ENCODE results near the gene EPB41L2.

The EPB41L2 gene

DNA sequence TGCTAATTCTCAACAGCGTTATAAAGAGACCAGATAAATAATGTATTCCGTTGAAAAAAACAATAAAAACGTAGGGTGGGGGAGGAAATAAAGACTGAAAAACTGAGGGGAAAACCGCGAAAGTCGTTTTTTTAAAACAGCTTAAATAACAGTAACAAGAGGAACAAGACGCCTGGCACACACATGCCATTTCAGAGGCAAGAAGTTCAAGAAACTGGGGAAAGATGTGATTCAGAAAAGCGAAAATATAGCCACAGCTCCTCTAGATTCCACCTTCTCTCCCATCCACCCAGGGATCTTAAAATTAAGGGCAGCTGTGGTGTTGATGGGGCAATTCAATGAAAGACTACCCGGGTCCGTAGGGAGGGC is 1.3 kb downstream of the EPB41L2 start:
- peak; percentile 52 for DNase-seq (ENCODE audit: low spot score)

DNA sequence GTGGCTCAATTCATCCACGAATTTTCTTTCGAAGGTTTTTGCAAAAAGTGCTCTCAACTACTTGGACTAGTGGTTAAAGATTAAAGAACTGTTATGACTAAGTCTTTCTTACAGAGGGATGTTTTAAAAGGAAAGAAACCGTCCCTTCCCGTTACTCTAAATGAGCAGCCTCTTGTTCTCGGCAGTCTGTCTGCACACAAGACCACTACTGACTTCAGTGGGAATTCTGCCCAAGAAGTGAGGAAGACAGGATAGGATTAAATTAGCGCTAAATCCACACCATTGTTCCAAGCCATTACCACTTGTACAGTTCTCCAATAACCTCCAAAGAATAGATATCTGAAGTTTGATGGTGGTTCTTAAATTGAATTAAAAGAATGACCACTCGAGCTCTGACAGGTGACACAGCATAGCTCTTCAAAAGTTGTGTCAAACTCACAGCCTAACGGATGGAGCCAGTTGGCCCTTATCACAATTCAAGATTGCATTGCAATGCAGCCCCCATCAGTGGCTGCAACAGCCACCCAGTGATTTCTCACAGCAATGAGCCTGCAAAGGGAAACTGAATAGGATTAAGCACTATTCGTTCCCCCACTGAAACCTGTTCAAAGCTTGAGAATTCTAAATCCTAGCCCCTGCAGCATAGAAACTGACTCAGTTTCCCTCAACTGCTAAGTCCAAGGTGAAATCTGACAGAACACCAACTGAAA is 1.8 kb downstream of the EPB41L2 start:
- peak; percentile 58 for DNase-seq (ENCODE audit: low spot score)

DNA sequence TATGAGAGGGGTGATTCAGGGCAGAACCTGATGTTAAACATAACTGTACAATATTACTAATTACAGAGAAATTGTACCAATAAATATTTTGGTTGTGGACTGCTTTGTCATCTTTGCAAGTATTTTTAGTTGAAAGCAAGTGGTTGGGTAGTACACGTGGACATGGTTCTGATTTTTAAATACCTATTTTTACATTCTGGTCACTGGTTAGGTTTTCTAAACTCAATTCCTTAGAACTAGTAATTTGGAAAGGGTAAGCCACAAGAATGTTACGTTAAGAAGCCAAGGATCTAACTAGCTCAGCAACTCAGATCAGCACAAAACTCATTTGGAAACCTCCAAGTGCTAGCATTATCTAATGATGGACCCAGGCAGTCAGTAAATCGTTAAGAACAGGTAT is 2.7 kb downstream of the EPB41L2 start:
- peak; percentile 24 for DNase-seq (ENCODE audit: low spot score)

DNA sequence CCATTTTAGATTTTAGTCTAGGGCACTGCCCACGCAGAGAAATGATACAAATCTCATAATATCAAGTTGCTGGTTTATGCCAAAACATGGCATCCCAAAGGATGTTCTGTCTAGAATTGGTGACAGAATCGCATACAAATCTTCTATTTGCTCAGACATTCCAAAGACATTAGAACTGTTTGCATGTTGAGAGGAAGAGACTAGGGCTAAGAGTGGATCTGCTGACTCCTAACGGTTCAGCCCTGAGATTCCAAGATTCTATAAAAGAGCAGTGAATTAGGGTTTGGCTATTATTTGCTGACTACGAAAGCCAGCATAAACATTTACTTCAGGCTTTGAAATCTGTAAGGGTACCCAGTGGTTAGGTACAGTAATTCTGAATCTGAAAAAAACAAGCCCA is 3.6 kb downstream of the EPB41L2 start:
- no peak for DNase-seq (ENCODE audit: low spot score)

DNA sequence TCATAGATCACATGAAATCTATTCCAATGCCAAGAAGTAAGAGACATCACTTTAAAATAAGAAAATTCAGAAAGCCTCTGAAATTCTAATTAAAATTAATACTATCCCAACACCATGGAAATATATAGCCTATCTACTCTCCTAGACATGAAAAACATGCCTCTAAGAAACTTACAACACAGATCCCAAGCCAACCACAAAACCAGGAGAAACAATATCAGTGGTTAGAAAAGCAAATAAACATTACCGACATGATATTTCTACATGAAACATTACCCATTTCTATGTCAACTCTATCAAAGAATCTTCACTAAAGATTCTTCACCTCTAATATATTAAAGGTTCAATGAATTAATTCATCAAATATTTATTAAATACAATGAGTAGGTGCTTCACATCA is 4.8 kb downstream of the EPB41L2 start:
- DNase-seq (ENCODE audit: low spot score), result no peak

DNA sequence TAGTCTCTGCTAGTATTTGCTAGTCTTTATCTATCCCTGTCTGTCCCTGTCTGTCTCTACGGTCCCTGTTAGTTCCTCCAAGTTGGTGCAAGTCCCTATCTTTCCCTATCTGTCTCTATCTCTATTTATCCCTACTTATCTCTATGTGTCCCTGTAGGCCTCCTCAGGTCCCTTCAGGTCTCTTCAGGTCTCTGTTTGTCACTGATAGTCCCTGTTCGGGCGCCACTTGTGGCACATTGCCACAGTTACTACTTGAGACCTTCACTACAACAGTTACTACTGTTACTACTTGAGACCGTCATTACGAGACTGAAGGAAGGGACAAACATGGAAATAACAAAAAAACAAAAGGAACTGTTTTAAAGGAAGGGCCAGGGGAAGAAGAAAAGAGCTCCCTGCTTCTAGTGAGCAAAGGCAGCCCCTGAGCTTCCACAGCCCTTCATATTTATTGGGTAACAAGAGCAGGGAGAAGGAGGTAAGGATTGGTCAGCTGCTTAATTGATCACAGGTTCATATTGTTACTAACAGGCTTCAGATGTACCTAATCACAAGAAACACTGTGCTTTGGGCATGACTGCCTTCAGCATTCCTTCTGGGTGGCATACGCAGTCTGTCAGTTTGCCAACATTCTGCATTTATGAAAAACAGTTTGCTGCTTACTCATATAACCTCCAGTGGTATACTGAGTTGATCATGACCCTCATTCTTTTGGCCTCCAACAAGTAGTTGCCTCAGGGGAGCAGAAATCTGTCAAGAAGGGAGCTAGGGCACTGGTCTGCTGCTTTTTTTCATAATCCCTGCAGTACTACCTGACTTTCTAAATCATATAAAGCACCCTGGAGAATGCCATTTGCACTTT is 8.4 kb downstream of the EPB41L2 start:
- no peak for DNase-seq (ENCODE audit: low spot score)

DNA sequence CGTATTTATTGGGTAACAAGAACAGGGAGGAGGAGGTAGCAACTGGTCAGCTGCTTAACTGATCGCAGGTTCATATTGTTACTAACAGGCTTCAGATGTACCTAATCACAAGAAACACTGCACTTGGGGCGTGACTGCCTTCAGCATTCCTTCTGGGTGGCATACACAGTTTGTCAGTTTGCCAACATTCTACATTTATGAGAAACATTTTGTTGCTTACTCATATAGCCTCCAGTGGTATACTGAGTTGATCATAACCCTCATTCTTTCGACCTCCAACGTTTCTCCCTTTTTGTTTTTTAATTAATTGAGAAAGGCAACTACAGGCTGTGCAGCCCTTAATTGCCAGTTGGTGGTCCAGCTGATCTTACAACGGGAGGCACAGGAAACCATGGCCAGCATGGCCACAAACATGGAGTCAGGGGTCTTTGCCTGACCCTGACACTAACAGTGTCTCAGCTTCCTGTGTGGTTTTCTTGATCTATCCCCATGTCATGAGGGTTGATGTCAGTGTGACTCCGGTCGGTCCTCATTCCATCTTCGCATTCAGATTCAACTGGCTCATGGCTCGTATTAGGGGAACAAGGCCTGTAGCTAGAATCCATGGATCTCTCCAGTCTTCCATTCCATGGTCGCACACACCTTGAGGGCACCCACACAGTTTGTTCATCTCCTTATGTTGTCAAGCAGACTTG is 9.4 kb downstream of the EPB41L2 start:
- no peak for DNase-seq (ENCODE audit: low spot score)

DNA sequence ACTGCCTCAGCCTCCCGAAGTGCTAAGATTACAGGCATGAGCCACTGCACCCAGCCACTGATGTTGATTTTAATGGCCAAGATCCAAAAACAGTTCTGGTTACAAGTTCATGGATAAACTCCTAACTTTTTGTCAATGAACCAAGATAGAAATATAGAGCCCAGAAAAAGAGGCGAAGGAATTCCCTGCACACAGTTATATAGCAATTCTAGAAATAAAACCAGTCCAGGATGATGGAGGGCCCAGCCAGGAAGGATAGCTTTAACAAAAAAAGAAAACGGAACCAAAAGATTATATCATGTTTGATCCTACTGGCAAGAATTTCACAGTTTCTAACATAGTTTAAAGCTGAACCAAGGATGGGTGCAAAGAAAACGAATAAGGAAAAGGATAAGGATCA is 10.9 kb downstream of the EPB41L2 start:
- no peak for DNase-seq (ENCODE audit: low spot score)

DNA sequence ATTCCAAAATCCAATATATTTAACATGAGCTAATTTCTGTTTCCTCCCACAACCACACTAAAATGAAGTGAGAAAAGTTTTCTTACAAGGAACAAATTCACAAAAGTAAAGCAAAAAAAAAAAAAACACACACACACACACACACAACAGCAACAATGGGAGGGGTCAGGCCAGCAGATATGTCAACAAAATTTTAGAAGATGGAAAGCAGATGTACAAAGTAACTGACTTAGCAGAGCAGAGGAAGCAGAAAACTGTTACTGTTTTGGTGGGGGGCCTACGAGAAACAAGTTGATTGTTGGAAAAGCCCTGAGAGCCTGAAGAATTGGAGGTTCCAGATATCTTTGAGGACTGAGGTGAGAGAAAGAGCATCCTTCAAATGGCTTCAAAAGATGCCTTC is 11.7 kb downstream of the EPB41L2 start:
- no peak for DNase-seq (ENCODE audit: low spot score)

DNA sequence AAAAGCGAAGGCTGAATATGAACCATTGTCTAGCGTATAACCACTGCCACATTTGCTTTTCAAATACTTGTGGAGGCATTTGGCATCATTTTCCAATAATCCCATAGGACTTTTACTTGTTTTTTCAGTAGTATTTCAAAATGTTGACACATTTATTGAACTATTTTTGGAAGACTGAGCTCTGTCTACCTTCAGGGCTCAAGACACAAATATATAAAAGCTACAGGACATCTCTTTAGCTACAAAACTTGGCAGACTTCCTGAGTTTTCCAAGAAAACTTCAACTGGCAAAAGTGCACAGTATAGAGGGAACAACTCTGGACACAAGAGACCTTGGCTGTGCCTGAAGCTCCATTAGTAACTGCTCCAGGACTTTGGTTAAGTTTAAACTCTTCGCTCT is 13.4 kb downstream of the EPB41L2 start:
- no peak for DNase-seq (ENCODE audit: low spot score)

DNA sequence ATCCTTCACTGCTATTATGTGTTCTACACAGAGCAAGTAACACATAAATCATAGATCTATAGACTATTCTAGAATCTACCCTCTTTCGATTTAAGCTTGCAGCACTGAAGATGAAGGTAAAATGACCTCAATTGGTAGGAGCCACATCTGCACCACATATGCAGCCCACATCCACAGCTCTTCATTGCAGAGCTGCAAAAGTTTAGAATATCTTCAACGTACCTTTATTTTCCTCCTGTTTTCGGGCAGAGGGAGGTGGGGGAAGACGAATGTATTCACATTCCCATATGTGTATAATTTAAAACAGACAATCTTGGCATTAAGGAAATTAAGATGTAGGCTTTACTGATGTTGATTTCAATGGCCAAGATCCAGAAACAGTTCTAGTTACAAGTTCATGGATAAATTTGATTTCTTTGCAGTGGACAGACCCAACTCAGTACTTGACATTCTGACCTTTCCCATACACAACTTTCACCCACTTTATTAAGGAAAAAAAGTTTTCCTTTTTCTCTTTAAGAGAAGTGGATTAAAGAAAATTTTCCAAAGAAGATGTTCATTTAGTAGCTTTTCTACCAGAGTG is 14.0 kb downstream of the EPB41L2 start:
- DNase-seq (ENCODE audit: low spot score), result no peak

DNA sequence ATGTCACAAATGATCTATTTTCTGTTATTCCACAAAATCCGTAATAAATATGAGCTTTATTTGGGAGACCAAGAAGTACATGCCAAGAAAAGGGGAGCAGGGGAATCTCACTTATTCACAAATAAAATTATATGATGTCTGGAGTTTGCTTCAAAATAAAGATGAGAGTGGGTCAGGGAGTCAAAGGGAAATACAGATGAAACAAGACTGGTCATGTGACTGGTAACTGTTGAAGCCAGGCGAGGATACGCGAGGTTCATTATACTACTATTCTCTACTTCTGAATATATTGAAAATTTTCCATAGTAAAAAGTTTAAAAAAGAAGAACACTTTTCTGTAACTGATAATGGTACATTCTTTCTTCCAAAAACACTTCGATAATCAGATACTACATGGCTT is 14.6 kb downstream of the EPB41L2 start:
- no peak for DNase-seq (ENCODE audit: low spot score)

DNA sequence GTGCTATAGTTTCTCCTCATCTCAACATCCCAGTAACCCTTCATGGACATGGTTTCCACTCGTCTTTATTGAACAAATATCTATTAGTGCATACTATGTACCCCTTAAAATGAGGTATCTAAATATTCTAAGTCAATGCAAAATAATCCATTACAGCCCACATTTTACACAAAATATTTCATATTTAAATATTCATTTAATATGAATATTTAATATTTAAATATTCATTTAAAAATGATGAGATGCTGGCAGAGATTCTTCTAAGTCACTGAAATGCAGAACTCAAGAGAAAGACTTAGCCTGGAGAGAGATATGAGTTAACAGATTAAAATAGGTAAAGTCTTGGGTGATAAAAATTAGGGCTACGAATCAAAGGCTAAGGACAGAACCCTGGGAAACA is 17.9 kb downstream of the EPB41L2 start:
- DNase-seq (ENCODE audit: low spot score), result no peak

DNA sequence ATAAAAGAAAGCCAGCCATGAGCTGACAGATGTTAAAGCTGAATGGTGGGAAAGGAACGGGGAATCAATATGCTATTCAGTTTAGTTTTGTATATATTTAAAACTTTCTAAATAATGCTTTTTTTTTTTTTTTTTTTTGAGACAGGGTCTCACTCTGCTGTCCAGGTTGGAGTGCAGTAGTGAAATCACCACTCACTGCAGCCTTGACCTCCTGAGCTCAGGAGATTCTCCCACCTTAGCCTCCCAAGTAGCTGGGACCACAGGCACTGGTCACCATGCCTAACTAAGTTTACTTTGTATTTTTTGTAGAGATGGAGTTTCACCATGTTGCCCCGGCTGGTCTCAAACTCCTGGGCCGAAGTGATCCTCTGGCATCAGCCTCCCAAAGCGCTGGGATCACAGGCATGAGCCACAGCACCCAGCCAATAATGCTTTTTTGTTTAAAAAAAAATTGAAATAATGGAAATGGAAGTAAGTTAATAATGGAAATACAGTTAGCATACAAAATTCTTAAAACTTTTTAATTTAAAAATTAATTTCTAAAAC is 19.1 kb downstream of the EPB41L2 start:
- no peak for DNase-seq (ENCODE audit: low spot score)

DNA sequence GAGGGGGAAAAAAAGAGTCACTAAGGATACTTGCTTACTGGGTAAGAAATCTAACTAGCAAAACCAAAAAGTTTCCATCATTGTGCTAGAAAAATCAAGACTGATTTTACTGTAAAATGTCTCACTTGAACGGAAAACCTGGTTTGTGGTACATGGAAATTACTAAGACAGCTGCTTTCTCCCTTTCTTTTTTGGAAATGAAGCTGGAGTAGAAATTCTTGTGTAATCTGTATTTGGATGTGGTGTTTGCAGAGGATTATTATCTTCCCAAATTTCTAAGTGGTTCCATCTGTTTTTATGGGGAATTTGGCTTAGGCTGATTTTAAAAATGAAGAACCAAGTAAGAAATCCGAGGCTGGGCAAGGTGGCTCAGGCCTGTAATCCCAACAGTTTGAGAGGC is 20.4 kb downstream of the EPB41L2 start:
- DNase-seq (ENCODE audit: low spot score), result no peak

DNA sequence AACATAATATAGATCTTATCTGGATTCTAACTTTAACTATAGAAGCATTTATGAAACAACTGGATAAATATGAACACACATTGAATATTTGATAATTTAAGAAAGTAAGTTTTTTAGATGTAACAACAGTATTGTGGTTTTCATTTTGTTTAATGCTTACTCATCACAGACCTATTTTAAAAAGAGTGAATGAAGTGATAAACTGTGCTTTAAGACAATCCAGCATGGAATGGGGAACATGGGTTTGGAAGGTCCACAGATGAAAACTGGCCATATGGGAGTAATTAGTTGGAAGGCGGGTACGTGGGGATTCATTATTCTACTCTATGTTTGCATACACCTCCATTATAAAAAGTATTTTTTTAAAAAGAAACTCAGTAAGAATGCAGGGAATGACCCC is 21.2 kb downstream of the EPB41L2 start:
- DNase-seq (ENCODE audit: low spot score), result no peak

DNA sequence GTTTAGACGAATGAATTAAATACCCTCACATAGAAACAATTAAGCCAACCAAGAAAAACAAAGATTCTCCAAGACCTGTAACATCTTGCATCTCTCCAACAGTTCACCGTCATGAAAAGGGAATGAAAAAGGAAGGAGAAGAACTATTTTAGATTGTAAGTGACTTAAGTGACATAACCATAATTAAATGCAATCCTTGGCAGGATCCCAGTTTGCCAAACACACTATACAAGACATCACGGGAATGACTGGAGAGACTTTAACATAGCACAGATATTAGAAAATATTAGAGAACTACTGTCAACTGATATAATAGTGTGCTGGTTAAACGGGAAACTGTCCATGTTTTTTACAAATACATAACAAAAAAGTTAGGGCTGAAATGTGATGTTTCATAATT is 22.2 kb downstream of the EPB41L2 start:
- DNase-seq (ENCODE audit: low spot score), result no peak

DNA sequence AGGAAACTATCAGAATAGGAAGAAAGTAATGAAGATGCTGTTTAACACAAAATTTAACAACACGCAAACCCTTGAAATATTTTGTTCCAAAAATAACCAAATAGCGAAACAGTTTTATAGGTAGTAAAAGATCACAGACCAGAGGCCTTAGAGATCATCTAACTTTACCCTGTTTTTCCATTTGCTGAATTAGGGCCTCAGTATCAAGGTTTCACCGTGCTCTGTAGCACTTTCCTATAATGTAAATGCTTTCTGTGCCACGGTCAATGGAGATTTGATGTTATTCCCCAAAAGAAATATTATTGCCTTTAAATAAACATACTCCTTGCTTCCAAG is 23.7 kb downstream of the EPB41L2 start:
- DNase-seq (ENCODE audit: low spot score), result no peak

DNA sequence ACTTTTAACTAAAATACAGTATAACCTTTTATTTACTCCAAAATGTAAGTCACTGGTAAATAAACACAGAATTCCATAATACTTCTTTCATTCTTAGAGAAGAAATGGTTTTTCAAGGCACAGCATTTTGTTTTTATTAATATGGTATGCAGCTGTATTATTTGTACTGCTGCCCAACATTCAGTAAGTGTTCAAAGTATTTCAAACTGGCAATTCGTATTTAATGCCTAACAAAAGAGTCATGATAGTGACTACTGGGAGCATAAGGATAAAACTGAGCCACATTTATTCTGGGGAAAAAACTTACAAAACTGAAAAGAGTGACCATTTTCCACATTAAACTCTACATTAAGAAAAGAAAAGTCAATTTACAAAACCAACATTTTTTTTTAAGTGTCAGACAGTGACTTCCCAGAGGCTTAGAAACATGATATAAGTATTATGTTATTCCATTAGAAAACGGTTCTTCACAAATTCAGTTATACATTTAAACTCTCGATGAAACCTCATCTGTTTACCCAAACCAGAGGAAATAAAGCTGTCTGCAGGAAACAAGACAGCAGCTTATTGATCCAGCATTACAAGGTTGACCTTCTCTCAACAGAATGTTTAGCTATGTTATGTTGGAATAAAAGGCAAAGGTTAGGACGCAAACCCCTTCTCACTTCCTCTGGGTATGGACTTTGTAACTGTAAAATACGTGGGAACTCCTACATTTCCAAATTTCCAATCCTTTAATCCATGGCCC is 24.3 kb downstream of the EPB41L2 start:
- DNase-seq (ENCODE audit: low spot score), result no peak

DNA sequence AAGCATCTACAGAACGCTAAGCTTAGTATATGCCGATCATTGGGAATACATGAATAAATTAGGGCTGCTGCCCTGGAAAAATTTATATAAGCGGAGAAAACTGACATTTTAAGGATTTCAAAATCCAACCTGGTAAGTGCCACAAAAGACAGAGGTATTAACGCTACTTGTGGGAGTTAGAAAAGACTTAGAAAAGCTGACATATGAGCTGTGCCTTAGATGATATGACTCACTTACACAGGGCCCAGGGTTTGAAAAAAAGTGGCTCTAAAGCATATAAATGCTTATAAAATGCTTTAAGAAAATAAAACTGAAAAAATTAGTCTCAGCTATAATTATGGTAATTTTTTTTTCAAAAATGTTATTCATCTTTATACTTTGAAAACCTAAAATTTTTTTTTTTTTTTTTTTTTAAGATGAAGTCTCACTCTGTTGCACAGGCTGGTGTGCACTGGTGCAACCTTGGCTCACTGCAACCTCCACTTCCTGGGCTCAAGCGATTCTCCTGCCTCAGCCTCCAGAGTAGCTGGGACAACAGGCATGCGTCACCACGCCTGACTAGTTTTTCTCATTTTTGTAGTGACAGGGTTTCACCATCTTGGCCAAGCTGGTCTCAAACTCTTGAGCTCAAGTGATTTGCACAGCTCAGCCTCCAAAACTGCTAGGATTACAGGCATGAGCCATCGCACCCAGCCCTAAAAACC is 25.7 kb downstream of the EPB41L2 start:
- no peak for DNase-seq (ENCODE audit: low spot score)

DNA sequence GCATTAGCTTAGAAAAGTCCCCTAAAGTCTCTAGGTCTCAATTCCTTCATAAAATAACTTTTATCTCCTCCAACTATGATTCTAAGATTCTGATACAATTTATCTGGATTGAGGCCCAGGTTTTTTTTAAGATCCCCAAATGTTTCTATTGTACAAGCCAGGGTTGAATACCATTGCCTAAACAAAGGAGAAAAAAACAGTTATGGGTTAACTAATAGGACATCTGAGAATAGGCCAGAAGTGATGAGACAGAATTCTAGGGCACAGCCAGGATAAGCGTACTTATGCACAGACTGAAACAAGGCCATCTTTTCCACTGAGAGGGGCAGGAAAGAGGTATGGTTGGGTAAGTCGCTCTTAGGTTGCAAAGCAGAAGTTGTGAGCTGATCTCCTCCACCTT is 26.4 kb downstream of the EPB41L2 start:
- DNase-seq (ENCODE audit: low spot score), result no peak

All from NAMALWA (cell line).